ENCODE data around the gene ABHD1.
A peak's percentile ranks its signal among the peaks of the same experiment; 100 is the strongest.
"Not testable (repeated sequence)": the region's sequence is repeated elsewhere in the genome, so short reads cannot be mapped to it uniquely, and the experiment has no call there.

The ABHD1 gene

DNA sequence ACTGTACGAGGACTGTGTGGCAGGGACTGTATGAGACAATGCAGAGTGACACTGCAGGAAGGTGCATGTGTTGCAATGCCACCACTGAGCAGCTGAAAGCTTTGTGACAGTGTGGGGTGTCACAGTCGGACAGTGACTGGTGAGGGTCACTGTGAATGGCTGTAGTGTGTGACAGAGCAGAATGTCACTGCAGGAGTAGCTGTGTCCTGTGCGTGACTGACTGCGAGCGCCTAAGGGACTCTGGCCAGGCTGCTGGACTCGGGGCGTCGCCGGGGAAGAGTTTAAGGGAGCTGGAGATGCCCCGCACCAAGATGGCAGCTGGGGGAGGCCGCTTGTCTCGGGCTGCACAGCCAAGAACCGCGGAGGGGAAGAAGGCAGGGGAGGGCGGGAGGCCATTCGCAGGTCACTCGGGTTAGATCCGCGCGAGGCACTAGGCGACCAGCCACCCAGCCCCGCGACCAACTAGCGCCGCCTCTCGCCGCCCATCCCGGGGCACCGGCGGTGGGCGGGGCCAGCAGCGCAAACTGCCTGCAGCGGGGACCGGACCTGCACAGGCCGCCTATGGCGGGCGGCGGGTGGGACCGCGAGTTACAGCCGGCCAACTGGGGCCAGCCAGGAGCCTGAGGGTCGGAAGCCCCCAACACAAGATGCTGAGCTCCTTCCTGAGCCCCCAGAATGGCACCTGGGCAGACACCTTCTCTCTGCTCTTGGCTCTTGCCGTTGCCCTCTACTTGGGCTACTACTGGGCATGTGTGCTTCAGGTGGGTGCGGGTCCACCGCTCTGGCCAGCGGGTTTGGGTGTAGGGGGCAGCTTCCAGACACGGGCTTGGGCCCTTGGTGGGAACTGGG, at the start of gene ABHD1:
Gene ABHD1, plus strand, starts transcription at position 514 of the 849 bp plus-strand sequence. Its CDS starts 134 bp downstream, at position 648.
- no peak for DNase-seq (ENCODE audit: insufficient read length, low spot score)

DNA sequence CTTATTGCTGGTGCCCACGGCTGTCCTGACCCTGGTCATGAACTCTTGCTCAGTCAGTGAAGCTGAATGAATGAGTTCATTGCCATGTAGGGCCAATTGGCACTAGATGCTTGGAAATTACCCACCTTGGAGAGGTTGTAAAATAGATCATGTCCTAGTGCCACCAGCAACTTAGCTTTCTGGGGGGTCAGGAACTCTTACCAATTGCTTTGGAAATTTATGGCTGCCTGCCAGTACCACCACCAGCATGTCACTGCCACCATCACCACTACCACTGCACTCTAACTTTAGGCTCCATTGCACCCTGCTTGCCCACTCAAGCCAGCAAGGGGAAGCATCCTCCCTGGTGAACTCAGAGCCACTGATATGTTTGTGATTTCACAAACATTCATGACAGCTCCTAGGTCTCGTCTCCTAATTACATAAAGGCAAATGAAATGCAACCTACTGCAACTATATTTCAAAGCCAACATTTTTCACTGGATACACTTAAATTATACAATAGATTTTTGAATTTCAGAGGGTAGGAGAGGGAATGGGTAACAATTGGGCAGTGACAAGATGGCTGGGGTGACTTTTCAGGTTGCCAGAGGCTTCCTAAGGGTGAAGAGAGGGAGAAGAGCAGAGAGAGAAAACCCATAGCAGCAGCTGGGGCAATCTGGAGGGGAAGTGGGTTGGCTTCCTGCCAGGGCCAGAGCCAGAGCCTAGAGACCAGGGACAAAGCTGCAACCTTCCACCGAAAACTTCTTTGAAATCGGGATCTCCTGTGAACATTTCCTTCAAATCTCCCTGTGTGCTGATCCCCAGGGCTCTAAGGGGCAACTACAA, 48.7 kb upstream of the ABHD1 start:
- FAIRE-seq (peak; percentile 79), DNase-seq (ENCODE audit: insufficient read length, low spot score) (no peak)

More for the DNA sequence above, at the start of gene ABHD1:
- no peak for FAIRE-seq

DNA sequence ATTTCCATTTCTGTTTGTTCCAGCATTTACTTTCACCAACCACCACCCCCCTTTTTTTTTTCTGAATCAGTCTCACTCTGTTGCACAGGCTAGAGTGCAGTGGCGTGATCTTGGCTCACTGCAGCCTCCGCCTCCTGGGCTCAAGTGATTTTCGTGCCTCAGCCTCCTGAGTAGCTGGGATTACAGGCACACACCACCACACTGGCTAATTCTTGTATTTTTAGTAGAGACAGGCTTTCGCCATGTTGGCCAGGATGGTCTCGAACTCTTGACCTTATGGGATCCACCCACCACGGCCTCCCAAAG, 48.1 kb upstream of the ABHD1 start:
- DNase-seq (ENCODE audit: insufficient read length, low spot score); FAIRE-seq: not testable (repeated sequence)

DNA sequence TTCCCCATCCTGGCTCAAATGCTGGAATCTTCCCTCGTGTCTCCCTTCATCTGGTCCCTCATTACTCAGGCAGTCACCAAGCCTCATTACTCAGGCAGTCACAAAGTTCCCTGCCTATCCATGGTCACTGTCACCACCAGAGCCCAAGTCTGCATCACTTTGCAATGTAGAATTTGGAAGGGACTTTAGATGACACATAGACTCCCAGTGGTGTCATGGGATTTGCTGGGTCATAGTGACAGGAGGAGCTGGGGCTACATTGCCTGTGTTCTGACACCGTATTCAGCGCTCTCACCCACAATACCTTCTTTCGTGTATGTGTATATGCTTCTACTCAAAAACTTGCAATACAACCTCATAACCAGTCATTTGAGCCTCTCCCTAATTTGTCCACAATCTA, 47.3 kb upstream of the ABHD1 start:
- no peak for FAIRE-seq
- no peak for DNase-seq (ENCODE audit: insufficient read length, low spot score)

DNA sequence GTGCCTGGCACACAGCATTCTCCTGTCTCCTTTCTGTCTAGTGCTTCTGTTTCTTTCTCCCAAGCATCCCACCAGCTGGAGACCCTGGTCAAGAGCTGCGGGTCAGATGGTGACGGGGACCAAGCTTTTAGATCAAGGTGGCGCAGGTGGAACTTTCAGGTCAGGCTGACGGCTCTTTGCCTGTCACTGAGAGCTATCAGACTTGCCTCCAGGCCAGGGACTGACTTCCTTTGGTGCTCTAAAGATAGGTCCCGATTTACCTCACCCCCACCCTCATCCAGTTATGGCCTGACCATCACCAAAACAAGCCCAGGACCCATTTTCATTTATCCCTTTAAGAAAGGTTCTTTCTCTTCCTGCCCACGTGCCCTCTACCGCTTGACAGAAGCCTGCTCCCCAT, 46.4 kb upstream of the ABHD1 start:
- DNase-seq (ENCODE audit: insufficient read length, low spot score) (no peak), FAIRE-seq (no peak)

DNA sequence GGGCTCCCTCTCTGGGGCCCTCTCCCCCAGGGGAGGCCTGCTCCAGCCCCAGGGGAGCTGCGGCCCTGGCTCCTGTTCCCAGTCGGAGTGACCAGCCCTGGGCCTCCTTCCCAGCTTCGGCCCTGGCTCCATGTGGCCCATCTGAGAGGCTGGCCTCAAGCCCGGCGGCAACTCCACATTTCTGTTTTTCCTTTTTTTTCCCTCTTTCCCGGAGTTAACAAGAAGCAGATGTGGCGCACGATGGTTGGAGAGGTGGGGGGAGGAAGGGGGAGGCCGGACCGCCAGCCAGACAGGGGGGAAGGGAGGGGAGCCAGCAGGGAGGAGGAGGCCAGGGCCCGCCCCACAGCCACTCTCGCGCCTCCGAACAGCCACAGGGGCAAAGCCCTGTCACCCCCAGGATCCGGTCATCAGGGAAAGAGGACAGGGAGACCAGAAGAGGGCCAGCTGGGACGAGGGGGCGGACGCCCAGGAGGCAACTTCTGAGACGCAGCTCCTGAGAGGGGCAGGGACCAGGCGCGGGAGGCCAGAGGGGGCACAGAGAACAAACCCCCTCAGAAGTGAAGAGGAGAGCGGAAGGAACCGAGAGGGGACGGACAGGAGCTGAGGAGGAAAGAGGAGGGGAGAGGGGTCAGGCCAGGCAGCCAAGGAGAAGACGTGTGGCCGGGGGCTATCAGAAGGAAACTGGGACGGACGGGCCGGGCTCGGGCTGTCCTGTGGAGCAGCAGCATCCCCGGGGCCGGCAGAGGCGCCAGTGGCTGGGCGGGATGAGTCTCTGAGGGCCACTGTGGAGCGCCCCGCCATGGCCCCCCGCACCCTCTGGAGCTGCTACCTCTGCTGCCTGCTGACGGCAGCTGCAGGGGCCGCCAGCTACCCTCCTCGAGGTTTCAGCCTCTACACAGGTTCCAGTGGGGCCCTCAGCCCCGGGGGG, 45.1 kb upstream of the ABHD1 start, which contains the start of gene EMILIN1:
Gene EMILIN1, plus strand, starts transcription at position 349 of the 928 bp plus-strand sequence. Its CDS starts 451 bp downstream, at position 800.
- FAIRE-seq (no peak), DNase-seq (ENCODE audit: insufficient read length, low spot score) (no peak)

DNA sequence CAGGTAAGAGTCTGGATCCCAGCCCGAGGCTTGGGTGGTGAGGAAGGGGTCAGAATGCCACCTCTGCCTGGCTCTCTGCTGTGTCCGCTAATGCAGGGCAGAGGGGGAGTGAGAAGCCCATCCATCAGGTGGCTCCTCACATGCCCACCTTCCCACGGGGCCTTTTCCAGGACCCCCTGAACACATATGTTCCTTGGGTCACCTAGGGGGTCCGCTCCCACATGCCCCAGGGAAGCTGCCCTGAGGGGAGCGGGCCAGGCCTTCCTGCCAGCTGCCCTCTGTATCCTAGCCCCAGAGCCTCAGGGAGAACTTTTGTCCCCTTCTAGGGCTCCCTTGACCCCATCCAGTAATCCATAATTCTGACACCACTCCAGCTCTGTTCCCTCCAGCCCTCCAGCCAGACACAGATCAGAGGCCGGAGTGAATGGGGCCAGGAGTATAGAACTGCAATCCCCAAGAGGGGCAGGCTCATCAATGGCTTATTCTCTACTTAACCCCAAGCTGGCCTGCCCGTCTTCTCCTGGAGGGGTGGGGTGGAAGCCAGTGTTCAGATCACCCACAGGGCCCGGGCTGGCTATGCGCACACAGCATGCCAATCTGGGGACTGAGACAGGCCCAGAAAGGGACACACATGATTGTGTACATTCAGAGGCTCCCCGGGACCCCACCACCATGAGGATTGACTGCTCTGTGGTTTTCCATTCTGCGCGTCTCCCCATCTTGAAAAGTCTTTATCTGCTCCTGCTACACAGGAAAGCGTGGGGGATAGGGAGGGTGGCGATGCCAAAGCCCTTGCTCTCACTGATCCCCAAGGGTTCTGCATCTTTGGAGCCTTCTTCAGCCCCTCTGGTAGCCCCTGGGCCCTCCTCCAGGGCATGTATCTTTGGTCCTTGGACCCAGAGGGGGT, 44.1 kb upstream of the ABHD1 start:
- no peak for FAIRE-seq

DNA sequence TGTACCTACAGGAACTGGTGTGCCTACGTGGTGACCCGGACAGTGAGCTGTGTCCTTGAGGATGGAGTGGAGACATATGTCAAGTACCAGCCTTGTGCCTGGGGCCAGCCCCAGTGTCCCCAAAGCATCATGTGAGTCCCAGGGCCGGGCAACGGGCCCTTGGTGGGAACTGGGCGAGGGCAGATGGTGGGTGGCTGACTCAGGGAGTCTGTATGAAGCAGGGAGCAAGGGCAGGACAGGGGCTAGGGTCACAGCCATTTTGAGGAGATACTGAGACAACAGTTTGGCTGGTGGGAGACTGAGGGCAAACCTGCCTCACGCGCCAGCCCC, 43.5 kb upstream of the ABHD1 start:
- DNase-seq (ENCODE audit: insufficient read length, low spot score) (no peak), FAIRE-seq (no peak)

More for the DNA sequence above, 44.1 kb upstream of the ABHD1 start:
- DNase-seq (ENCODE audit: insufficient read length, low spot score) = no peak

DNA sequence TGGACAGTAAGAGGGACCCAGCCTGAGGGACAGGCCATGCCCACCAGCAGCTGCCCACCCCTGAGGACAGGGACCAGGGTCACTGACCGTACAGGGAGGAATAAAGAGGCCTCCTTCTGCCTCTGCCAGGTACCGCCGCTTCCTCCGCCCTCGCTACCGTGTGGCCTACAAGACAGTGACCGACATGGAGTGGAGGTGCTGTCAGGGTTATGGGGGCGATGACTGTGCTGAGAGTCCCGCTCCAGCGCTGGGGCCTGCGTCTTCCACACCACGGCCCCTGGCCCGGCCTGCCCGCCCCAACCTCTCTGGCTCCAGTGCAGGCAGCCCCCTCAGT, 43.0 kb upstream of the ABHD1 start:
- DNase-seq (ENCODE audit: insufficient read length, low spot score) (no peak), FAIRE-seq (no peak)

DNA sequence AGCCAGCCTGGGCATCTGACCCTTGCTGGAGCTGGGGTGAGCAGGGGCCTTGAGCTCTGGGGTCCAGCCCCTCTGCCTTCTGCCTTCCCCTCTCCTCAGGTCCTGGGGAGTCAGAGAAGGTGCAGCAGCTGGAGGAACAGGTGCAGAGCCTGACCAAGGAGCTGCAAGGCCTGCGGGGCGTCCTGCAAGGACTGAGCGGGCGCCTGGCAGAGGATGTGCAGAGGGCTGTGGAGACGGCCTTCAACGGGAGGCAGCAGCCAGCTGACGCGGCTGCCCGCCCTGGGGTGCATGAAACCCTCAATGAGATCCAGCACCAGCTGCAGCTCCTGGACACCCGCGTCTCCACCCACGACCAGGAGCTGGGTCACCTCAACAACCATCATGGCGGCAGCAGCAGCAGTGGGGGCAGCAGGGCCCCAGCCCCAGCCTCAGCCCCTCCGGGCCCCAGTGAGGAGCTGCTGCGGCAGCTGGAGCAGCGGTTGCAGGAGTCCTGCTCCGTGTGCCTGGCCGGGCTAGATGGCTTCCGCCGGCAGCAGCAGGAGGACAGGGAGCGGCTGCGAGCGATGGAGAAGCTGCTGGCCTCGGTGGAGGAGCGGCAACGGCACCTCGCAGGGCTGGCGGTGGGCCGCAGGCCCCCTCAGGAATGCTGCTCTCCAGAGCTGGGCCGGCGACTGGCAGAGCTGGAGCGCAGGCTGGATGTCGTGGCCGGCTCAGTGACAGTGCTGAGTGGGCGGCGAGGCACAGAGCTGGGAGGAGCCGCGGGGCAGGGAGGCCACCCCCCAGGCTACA, 41.4 kb upstream of the ABHD1 start:
- FAIRE-seq (no peak), DNase-seq (ENCODE audit: insufficient read length, low spot score) (no peak)

DNA sequence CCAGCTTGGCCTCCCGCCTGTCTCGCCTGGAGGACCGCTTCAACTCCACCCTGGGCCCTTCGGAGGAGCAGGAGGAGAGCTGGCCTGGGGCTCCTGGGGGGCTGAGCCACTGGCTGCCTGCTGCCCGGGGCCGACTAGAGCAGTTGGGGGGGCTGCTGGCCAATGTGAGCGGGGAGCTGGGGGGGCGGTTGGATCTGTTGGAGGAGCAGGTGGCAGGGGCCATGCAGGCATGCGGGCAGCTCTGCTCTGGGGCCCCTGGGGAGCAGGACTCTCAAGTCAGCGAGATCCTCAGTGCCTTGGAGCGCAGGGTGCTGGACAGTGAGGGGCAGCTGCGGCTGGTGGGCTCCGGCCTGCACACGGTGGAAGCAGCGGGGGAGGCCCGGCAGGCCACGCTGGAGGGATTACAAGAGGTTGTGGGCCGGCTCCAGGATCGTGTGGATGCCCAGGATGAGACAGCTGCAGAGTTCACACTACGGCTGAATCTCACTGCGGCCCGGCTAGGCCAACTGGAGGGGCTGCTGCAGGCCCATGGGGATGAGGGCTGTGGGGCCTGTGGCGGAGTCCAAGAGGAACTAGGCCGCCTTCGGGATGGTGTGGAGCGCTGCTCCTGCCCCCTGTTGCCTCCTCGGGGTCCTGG, 40.7 kb upstream of the ABHD1 start:
- FAIRE-seq = no peak
- DNase-seq (ENCODE audit: insufficient read length, low spot score) = no peak

DNA sequence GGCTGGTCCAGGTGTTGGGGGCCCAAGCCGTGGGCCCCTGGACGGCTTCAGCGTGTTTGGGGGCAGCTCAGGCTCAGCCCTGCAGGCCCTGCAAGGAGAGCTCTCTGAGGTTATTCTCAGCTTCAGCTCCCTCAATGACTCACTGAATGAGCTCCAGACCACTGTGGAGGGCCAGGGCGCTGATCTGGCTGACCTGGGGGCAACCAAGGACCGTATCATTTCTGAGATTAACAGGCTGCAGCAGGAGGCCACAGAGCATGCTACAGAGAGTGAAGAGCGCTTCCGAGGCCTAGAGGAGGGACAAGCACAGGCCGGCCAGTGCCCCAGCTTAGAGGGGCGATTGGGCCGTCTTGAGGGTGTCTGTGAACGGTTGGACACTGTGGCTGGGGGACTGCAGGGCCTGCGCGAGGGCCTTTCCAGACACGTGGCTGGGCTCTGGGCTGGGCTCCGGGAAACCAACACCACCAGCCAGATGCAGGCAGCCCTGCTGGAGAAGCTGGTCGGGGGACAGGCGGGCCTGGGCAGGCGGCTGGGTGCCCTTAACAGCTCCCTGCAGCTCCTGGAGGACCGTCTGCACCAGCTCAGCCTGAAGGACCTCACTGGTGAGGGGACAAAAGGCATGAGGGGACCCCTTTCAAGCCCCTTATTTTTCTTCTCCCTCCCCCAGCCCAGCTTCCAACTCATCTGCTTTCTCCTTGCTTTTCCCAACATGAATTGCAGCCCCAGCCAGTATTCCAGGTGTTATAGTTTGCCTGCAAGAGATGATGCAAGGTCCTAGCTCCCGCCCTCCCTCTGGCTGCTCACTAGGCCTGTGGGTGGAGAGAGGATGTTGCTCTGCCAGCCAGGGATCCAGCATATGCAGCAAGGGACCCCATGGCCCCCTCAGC, 40.0 kb upstream of the ABHD1 start:
- DNase-seq (ENCODE audit: insufficient read length, low spot score) (no peak), FAIRE-seq (no peak)

DNA sequence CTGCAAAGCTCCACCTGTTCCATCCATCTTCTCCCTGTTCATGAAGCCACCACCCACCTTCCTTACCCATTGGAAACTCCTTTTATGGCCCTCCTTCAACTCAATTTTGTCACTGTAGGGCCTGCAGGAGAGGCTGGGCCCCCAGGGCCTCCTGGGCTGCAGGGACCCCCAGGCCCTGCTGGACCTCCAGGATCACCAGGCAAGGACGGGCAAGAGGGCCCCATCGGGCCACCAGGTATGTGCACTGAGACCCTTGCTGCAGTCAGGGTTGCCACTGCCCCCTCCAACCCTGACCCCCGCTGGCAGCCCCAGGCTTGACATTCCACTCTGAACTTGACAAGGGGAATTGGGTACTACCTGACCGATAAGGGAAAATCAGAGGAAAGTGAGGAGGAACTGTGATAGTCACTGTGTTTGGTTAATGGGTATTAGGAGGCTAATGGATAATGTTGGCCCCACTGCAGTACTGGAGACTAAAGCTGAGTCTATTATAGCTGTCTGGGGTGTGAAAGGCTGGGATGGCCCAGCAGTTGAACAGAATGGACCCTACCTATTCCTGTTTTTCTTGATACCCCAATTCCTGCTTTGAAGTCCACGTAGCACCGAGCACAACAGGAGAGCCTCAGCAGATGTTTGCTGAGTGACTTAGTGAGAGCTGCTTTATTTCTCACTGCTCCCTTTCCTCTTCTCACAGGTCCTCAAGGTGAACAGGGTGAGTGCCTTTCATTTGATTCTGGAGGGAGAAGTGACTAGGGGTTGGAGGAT, 39.1 kb upstream of the ABHD1 start:
- no peak for DNase-seq (ENCODE audit: insufficient read length, low spot score)
- FAIRE-seq = no peak

DNA sequence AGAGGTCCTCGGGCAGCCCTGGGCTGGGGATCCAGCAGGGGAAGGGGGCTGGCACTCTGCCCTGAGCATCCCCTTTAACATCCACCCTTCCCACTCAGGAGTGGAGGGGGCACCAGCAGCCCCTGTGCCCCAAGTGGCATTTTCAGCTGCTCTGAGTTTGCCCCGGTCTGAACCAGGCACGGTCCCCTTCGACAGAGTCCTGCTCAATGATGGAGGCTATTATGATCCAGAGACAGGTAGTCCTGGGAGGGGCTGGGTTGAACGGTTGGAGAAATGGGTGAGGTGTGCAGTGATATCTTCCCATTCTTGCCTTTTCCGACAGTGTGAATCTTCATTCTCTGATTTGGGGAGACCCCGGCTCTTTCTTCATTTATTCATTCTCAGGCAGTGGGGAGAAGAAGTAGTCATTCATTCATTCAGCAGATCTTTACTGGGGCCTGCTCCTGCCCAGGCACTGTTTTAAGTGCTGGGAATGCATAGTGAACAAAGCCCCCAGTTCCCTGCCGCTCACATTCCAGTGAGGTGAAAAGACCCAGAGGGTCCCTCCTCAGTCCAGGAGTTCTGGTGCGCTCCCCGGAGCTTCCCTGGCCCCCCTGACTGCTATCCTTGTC, 38.4 kb upstream of the ABHD1 start:
- no peak for FAIRE-seq

DNA sequence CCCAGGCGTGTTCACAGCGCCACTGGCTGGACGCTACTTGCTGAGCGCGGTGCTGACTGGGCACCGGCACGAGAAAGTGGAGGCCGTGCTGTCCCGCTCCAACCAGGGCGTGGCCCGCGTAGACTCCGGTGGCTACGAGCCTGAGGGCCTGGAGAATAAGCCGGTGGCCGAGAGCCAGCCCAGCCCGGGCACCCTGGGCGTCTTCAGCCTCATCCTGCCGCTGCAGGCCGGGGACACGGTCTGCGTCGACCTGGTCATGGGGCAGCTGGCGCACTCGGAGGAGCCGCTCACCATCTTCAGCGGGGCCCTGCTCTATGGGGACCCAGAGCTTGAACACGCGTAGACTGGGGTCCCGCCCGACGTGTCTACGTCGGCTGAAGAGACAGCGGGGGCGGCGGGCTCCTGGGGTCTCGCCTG, 37.9 kb upstream of the ABHD1 start:
- DNase-seq (ENCODE audit: insufficient read length, low spot score) = no peak
- peak; percentile 42 for FAIRE-seq

More for the DNA sequence above, 38.4 kb upstream of the ABHD1 start:
- DNase-seq (ENCODE audit: insufficient read length, low spot score) = no peak

DNA sequence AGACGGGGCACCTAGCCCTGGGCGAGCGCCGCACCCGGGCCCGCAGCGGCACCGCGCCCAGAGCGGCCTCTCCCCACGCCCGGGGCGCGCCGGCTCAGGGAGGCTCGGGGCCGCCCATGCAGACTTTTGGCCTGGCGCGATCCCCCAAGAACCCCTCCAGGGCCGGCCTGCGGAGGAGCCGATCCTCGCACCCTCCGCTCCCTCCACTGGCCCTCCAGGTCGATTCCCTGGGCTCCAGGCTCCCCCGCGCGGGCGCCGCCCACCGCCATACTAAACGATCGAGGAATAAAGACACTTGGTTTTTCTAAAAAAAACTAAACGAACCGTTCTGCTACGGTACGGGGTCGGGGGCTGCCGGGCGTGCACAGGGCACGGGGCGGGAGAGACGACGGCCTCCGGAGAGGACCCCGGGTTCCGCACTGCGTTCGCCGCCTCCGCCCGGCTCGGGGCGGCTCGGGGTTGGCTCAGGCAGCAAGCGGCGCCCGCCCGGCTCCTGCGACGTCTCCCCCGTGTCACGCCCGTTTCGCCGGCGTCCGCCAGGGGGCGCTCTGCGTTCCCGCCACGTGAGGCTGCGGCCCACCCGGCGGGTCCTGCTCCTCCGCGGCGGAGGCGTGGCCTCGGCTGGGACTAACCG, 37.4 kb upstream of the ABHD1 start:
- DNase-seq (ENCODE audit: insufficient read length, low spot score) (peak; percentile 95), FAIRE-seq (no peak)
